G401 (cell line): ENCODE data around the gene SLC16A3. TPM values are rescaled to one million over a fixed set of nuclear protein-coding genes. Genes with fewer than 3 reads are reported as not detected.
"Not testable (repeated sequence)": the region's sequence is repeated elsewhere in the genome, so short reads cannot be mapped to it uniquely, and the experiment has no call there.

ENCODE experiments used
- DNase-seq: peaks from one replicate; pipeline ENCODE4 v3.0.0-alpha.2; 2015; ENCODE audit warnings: low spot score
- in situ Hi-C: cut with HindIII; loops from 2 replicates; pipeline ENCODE4 v1.10.0; 2016; ENCODE audit warnings: low sequenced_read_pairs, mixed read lengths
- total RNA-seq: library from RNA; depleted of rRNA; stranded (reverse); fragments of >200 nt; shearing (Covaris generic); gene quantifications from 2 replicates; pipeline ENCODE4 v1.2.3, GENCODE V29; 2014

Gene SLC16A3
- total RNA-seq, 1 experiment from 2014 or later, result 292 TPM

DNA sequence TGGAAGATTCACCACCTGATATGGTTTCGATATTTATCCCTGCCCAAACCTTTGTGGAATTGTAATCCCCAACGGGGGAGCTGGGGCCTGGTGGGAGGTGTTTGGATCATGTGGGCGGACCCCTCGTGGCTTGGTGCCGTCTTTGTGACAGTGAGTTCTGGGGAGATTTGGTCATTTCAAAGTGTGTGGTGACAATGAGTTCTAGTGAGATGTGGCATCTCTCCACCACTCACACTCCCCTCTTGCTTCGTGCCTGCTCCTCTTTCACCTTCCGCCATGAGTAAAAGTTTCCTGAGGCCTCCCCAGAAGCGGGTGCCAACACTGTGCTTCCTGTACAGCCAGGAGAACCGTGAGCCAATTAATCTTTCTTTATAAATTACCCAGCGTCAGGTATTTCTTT, 25.9 kb upstream of the SLC16A3 start:
- DNase-seq, result no peak
- in situ Hi-C loops, result no loop called here

DNA sequence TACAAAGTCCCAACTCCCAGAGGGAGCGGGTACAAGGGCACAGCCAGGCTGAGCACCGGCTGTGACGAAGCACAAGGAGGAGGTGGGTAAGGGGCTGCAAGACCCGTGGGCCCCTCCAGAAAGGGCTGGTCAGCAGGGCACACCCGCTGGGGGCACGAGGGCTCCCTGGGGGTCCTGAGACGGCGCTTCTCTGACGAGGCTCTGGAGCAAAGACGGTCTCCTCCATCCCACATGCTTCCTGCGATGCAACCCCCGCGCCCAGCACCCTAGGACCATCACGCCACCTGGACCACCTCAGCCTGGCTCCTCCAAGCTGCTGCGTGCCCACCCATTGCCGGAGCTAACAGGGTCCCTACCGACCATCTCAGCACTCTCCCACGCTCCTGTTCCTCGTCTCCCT, 24.9 kb upstream of the SLC16A3 start:
- in situ Hi-C loops, result no loop called here

GRCh38 chr17:82204831-82205719, 23.8 kb upstream of the SLC16A3 start:
- no peak for DNase-seq
- in situ Hi-C loops, result no loop called here

More for the DNA sequence above, 24.9 kb upstream of the SLC16A3 start:
- no peak for DNase-seq

GRCh38 chr17:82205720-82206508, 22.9 kb upstream of the SLC16A3 start:
- DNase-seq, result peak; percentile 87
- in situ Hi-C loops, result no loop called here

- DNase-seq, in situ Hi-C loops: not testable (repeated sequence)
These were observed 18.2 kb upstream of the SLC16A3 start for GRCh38 chr17:82210655-82211054.

GRCh38 chr17:82212331-82213250, 16.3 kb upstream of the SLC16A3 start, which contains the start of gene CCDC57:
CCDC57 (minus strand) TSS chr17:82212842; CDS start chr17:82201944, 10,898 bp downstream.
- in situ Hi-C loops, result no loop called here
- peak; percentile 72 for DNase-seq

DNA sequence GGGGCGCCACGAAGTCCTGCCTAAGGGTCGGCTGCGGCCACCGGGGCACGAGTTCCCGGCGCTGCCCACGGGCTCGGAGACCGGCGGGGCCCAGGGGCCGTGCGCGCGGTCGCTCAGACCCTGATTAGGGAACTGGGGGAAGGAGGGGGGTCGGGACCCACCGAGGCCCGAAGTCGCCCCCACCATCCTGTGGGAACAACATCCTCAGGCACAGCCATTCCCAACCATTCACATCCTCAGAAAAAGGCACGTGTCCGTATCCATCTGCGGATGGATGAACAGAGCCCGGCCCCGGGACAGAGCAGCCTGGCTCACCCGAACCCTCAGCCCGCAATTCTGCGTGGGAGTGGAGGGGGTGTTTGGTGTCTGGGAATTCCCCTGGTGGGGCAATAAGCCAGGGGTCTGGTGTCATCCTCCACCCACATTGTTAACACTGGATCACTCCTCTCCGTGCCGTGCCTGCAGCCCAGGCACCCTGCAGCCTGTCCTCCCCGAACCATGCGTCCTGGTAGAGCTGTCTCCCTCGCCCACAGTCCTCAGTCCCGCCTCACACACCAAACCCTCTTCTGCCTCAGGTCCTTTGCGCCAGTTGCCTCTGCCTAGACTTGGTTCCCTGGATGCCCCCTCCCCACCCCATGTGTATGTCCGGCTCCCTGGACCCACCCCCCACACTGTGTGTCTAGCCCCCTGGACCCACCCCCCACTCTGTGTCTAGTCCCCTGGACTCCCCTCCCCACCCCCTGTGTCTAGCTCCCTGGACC, 15.4 kb upstream of the SLC16A3 start:
- DNase-seq, result peak; percentile 92
- in situ Hi-C loops, result no loop called here

DNA sequence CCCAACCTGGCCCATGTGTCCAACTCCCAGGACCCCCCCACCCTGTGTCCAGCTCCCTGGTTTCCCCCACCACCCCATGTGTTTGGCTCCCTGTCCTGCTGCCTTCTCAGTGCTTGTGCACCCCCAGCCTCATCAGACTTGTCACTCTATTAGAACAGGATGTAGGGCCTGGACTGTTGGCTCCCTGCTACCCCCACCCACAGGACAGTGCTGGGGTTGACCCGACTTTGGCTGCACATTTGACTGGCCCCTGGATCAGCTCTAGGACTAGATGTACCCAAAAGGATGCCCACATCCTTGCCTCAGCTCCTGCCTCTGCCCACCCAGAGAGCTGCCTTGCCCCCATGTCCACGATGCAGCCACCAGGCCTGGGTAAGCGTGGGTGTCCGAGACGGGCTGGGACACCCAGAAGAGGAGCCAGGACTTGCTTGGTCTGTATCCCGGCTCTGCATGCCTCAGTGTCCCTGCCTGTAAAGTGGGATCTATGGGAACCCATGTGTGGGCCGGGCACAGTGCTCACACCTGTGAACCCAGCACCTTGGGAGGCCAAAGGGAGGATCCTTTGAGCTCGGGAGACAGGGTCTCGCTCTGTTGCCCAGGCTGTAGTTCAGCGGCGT, 14.7 kb upstream of the SLC16A3 start:
- in situ Hi-C loops, result no loop called here
- DNase-seq, result no peak

DNA sequence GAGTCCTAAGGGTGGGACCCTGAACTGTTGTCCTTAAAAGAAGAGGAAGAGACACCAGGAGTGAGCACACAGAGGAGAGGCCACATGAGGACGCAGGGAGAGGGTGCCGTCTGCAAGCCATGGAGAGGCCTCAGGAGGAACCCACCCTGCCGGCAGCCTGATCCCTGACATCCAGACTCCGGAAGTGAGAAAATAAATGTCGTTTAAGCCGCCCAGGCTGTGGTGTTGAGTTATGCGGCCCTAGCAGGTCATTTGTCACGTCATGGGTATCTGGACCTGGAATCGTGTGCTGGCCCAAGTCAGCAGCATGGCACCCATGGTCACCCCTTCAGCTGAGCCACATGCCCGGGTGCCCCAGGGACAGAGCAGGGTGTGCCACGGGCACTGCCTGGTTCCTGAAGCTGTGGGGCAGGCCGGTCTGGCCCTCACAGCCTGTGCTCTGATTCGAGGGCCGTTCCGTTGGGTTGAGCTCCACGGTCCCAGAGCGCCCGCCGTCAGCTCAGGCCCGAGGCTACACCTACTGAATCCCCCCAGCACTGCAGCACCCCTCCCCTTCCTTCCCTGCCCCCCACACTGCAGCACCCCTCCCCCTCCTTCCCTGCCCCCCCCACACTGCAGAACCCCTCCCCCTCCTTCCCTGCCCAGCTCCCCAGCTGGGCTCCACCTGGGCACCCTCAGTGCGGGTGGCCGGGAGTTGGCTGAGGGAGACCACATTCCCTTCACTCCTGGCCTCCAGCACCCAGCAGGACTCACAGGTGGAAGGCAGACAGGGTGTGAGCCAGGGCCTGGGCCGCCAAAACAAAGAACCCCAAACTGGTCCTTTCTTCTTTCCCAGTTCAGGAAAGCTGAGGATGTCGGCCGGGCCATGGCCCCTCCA, 13.5 kb upstream of the SLC16A3 start:
- no peak for DNase-seq
- in situ Hi-C loops, result no loop called here

DNA sequence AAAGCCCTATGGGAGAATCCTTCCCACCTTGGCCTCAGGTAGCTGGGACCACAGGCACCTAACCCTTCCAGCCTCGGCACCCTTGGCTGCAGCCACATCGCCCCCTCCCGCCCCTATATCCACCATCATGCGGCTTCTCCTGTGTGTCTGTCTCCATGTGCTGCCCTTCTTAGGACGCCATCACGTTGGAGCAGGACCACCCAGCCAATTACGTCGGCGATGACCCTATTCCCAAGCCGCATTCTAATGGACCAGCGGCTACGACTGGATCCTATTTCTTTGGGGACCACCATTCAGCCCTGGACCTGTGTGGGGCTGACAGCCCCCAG, 12.9 kb upstream of the SLC16A3 start:
- DNase-seq, result no peak

DNA sequence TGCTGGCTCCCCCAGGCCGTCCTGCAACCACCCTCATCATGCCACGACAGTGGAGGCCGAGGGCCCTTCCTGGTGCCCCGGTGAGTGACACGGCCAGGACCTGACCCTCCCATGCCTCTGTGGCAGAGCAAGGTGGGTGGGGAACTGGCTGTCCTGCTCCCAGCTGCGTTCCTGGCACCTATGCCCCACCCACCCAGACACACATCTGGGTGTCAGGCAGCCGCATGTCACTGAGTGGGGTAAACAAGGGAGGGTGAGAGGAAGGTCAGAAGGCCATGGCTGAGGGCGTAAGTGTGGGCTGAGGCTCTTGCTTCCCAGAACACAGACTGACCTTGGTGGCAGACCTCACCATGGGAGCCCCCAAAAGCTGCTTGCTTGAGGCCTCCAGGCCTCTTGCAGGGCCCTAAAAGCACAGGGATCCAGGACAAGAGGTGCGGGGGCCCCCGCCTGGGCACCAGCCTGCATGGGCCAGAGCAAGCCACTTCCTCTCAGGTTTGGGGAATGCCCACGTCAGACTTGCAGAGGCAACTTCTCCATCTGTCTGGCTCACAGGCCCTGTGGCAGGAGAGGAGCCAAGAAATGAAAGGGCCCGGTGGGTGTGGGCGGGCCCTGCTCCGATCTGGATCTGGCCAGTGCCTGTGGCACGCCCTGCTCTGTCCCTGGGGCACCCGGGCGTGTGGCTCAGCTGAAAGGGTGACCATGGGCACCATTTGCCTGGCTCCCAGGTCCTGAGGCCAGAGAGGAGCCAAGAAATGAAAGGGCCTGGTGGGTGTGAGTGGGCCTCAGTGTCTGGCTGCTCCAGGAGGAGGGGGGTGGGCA, 12.3 kb upstream of the SLC16A3 start:
- in situ Hi-C loops, result no loop called here
- no peak for DNase-seq

More for the DNA sequence above, 12.9 kb upstream of the SLC16A3 start:
- in situ Hi-C loops, result no loop called here

- in situ Hi-C loops, result no loop called here
- DNase-seq, result no peak
These were observed 11.7 kb upstream of the SLC16A3 start for GRCh38 chr17:82217120-82217529.

GRCh38 chr17:82217530-82218204, 11.2 kb upstream of the SLC16A3 start:
- in situ Hi-C loops, result no loop called here
- no peak for DNase-seq

DNA sequence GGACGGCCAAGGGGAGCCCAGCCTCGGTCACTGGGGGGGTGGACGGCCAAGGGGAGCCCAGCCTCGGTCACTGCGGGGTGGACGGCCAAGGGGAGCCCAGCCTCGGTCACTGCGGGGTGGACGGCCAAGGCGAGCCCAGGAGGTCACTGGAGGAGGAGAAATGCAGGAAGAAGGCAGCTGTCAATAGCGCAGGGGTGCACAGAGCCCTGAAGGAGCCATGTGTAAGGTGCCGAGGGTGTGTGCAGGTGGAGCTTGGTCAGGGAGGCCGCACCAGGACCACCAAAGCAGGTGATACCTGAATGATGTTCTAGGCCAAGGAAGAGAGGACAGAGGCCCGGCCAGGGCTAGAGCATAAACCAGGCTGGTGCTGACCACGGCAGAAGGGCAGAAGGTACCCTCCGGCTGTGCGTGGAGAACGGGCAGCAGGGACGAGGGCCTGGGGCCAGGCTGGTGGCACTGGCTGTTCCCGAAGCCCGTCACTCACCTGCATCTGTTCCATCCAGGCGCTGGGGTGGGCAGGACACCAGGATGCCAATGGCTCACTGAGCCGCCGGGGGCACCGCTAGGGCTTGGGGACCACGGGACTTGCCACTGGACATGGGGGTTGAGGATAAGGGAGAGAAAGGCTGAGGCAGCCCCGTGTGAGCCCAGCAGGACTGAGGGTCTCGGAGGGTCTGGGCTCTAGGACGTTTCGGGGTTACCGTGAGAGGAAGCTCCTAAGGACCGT, 10.3 kb upstream of the SLC16A3 start:
- DNase-seq, result no peak
- in situ Hi-C loops, result no loop called here

DNA sequence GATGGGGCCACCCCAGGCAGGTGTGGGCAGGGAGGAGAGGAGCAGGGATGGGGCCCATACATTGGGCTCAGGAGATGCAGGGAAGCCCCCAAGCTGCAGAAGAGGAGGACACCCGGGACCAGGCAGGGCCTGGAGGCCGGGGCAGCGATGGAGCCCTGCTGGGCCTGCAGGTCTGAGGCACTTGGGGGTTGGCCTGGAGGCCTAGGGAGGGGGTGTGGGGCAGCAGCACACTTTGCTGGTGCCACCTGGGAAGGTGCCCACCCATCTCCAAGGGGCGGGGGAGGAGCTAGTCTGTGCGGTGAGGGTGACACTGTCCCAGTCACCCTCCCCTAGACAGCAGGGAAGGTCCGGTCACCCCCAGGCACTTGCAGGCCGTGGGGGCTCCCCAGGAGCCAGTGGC, 9.8 kb upstream of the SLC16A3 start:
- DNase-seq, result no peak
- in situ Hi-C loops, result no loop called here
